Measurements from ENCODE around the gene RBM33. TPM values are rescaled to one million over a fixed set of nuclear protein-coding genes. Genes with fewer than 3 reads are reported as not detected.

RBM33 gene
- total and polyA plus RNA-seq, 2 experiments from 2014 or later: 51.1 to 53.5 TPM

DNA sequence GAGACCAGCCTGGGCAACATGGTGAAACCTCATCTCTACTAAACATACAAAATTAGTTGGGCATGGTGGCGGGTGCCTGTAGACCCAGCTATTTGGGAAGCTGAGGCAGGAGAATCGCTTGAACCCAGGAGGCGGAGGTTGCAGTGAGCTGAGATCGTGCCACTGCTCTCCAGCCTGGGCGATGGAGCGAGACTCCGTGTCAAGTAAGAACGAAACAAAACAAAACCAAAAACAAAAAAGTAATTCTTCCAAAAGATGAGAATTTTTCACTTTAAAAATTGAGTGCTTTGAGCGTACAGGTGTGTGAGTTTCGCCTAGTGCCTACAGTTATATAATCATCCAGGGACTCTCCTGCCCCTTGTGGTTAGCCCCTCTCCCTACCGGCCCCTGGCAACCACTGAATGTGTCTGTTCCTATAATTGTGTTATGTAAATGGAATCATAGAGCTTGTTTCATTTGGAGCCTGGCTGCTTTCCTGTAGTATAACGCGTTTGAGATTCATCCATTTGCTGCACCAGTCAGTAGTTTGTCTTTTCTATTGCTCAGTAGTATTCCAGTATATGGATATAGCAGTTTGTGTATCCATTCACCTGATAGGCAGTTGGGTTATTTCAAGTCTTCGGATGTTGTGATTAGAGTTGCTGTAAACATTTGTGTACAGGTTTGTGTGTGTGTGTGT is 80.0 kb downstream of the RBM33 start:
- H3K27me3 ChIP-seq: no peaks in the 10 kb centered on the region
- no peak overlapping the region for H3K27ac ChIP-seq
- H3K4me3 ChIP-seq: no peak overlapping the region
- no peak for TF ChIP-seq CTCF (IDR thresholded peaks at IDR 0.05; ENCODE audit: low read depth, low read length)
- H3K4me1 ChIP-seq (ENCODE audit: low read depth): peaks cover 18% of the 10 kb centered on the region
- peaks cover 2% of the 10 kb centered on the region for H3K36me3 ChIP-seq
- no peak for DNase-seq (ENCODE audit: low read depth in 1 of 2, low spot score in 1 of 2)
- H3K9me3 ChIP-seq (ENCODE audit: low read depth): no peaks in the 10 kb centered on the region

DNA sequence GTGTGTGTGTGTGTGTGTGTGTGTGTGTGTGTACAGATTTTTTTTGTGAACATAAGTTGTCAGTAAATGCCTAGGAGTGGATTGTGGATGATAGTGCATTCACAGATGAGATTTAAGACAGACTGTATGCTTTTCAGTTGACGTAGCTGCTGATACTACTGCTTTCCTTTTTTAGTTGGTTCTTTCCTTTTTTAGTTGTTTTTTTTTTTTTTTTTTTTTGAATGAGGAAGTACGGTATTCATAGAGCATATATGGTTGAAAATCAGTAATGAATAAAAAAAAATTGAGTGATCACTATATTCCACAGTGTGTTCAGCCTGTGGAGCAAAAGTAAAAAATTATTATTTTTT is 80.5 kb downstream of the RBM33 start:
- Histone ChIP-seq H3K4me3 (no peak overlapping the region), H3K9me3 (ENCODE audit: low read depth) (no peaks in the 10 kb centered on the region), H3K4me1 (ENCODE audit: low read depth) (peaks cover 18% of the 10 kb centered on the region), H3K27me3 (no peaks in the 10 kb centered on the region), H3K36me3 (no peaks in the 10 kb centered on the region), H3K27ac (no peak overlapping the region)
- DNase-seq (ENCODE audit: low read depth in 1 of 2, low spot score in 1 of 2): no peak
- no peak for TF ChIP-seq CTCF (IDR thresholded peaks at IDR 0.05; ENCODE audit: low read depth, low read length)

GRCh38 chr7:155727616-155728015 is 83.2 kb downstream of the RBM33 start:
- TF ChIP-seq CTCF (IDR thresholded peaks at IDR 0.05; ENCODE audit: low read depth, low read length): no peak
- Histone ChIP-seq H3K4me3 (no peak overlapping the region), H3K36me3 (no peaks in the 10 kb centered on the region), H3K4me1 (ENCODE audit: low read depth) (peaks cover 19% of the 10 kb centered on the region), H3K27ac (no peak overlapping the region), H3K27me3 (no peaks in the 10 kb centered on the region), H3K9me3 (ENCODE audit: low read depth) (no peaks in the 10 kb centered on the region)
- no peak for DNase-seq (ENCODE audit: low read depth in 1 of 2, low spot score in 1 of 2)

GRCh38 chr7:155728116-155728515 is 83.7 kb downstream of the RBM33 start:
- no peak for TF ChIP-seq CTCF (IDR thresholded peaks at IDR 0.05; ENCODE audit: low read depth, low read length)
- H3K4me1 ChIP-seq (ENCODE audit: low read depth): peaks cover 17% of the 10 kb centered on the region
- peak overlapping the region; percentile 44 for H3K27ac ChIP-seq
- H3K36me3 ChIP-seq: no peaks in the 10 kb centered on the region
- no peaks in the 10 kb centered on the region for H3K9me3 ChIP-seq (ENCODE audit: low read depth)
- H3K4me3 ChIP-seq: no peak overlapping the region
- no peaks in the 10 kb centered on the region for H3K27me3 ChIP-seq
- DNase-seq (ENCODE audit: low read depth in 1 of 2, low spot score in 1 of 2): no peak

- no peak overlapping the region for H3K4me3 ChIP-seq
- H3K27me3 ChIP-seq: no peaks in the 10 kb centered on the region
- DNase-seq (ENCODE audit: low read depth in 1 of 2, low spot score in 1 of 2): peak in 1 of 2 donors; percentile 14
- no peak for TF ChIP-seq CTCF (IDR thresholded peaks at IDR 0.05; ENCODE audit: low read depth, low read length)
- no peaks in the 10 kb centered on the region for H3K36me3 ChIP-seq
- H3K4me1 ChIP-seq (ENCODE audit: low read depth): peaks cover 12% of the 10 kb centered on the region
- H3K27ac ChIP-seq: no peak overlapping the region
- no peaks in the 10 kb centered on the region for H3K9me3 ChIP-seq (ENCODE audit: low read depth)
Measured at GRCh38 chr7:155729847-155730246, 85.4 kb downstream of the RBM33 start.
